ENCODE results near the gene CYP4F11. TPM values are rescaled to one million over a fixed set of nuclear protein-coding genes. Genes with fewer than 3 reads are reported as not detected.

Gene CYP4F11
- total and polyA plus RNA-seq, 2 experiments from 2014 or later: not detected

GRCh38 chr19:15862444-15862843, 71.9 kb downstream of the CYP4F11 start:
- Histone ChIP-seq H3K9me2 (ENCODE audit: insufficient read depth) (no peaks in the 10 kb centered on the region), H2AFZ (no peak overlapping the region), H3K4me1 (ENCODE audit: insufficient read depth) (no peaks in the 10 kb centered on the region), H4K20me1 (replicated peaks; ENCODE audit: insufficient read depth) (no peaks in the 10 kb centered on the region), H3K36me3 (ENCODE audit: insufficient read depth) (no peaks in the 10 kb centered on the region; the same call in 1 of the 2 replicates), H3K27me3 (ENCODE audit: insufficient read depth) (no peaks in the 10 kb centered on the region), H3K79me2 (replicated peaks; ENCODE audit: insufficient read depth) (no peaks in the 10 kb centered on the region), H3K4me2 (no peak overlapping the region), H3K4me3 (no peak overlapping the region), H3F3A (replicated peaks; ENCODE audit: low read depth) (no peaks in the 10 kb centered on the region), H3K27ac (ENCODE audit: low read depth) (no peak overlapping the region)
- Mint-ChIP-seq H3K36me3 (ENCODE audit: low read depth) (peaks cover 34% of the 10 kb centered on the region), H3K4me3 (no peak overlapping the region), H3K4me1 (no peaks in the 10 kb centered on the region), H3K27me3 (ENCODE audit: insufficient read depth, low read depth, poor library complexity) (peaks cover 10% of the 10 kb centered on the region), H3K9me3 (peaks cover 93% of the 10 kb centered on the region), H3K27ac (no peak overlapping the region)
- DNase-seq (ENCODE audit: low spot score) (no peak), ATAC-seq (no peak)
- no peak for TF ChIP-seq JUNB (IDR thresholded peaks at IDR 0.05; ENCODE audit: unreplicated experiment)
- TF ChIP-seq ZNF331 (CRISPR knock-in tag; IDR thresholded peaks at IDR 0.05; ENCODE audit: low read depth): no peak
- no peak for TF ChIP-seq CREB1 (CRISPR knock-in tag; IDR thresholded peaks at IDR 0.05; ENCODE audit: low read depth)
- no peak for TF ChIP-seq EZH2phosphoT487 (IDR thresholded peaks at IDR 0.05; ENCODE audit: unreplicated experiment)
- no peak for TF ChIP-seq CTCF (conservative IDR thresholded peaks at IDR 0.05; ENCODE audit: low read depth in 2 of 2)
- no peak for TF ChIP-seq ZNF462 (CRISPR knock-in tag; IDR thresholded peaks at IDR 0.05)
- TF ChIP-seq ZNF114 (CRISPR knock-in tag; IDR thresholded peaks at IDR 0.05): no peak
- TF ChIP-seq EZH2 (IDR thresholded peaks at IDR 0.05; ENCODE audit: low read depth, unreplicated experiment): no peak
- no peak for TF ChIP-seq ETS1 (IDR thresholded peaks at IDR 0.05)
- no peak for TF ChIP-seq REST (IDR thresholded peaks at IDR 0.05; ENCODE audit: unreplicated experiment)
- no peak for TF ChIP-seq POLR2AphosphoS5 (IDR thresholded peaks at IDR 0.05; ENCODE audit: low read depth)
- no peak for TF ChIP-seq NANOG (IDR thresholded peaks at IDR 0.05; ENCODE audit: borderline replicate concordance)
- no peak for TF ChIP-seq STAT1 (IDR thresholded peaks at IDR 0.05; ENCODE audit: unreplicated experiment)

Data from GM23338 (cell line).